HepG2 (cell line): Measurements from ENCODE around the gene PSORS1C1. TPM values are rescaled to one million over a fixed set of nuclear protein-coding genes. Genes with fewer than 3 reads are reported as not detected.

Source experiments
- ATRX ChIP-seq: sonication (generic); formaldehyde crosslinking; IDR thresholded peaks from 2 replicates; pipeline ENCODE4 v1.4.0; 2020; ENCODE audit warnings: missing genetic modification reagents, borderline replicate concordance
- CAMTA2 ChIP-seq: sonication (generic); formaldehyde crosslinking; IDR thresholded peaks from 2 replicates; pipeline ENCODE4 v1.4.0; 2020; ENCODE audit warnings: mild to moderate bottlenecking, missing genetic modification reagents, borderline replicate concordance
- HMGXB3 ChIP-seq: sonication (generic); formaldehyde crosslinking; IDR thresholded peaks from 2 replicates; pipeline ENCODE4 v1.4.0; 2020; ENCODE audit warnings: missing genetic modification reagents, borderline replicate concordance
- IRF2 ChIP-seq: IDR thresholded peaks from 2 replicates; pipeline ENCODE4 v1.6.1; 2018; ENCODE audit warnings: missing genetic modification reagents, missing compliant biosample characterization
- NFYC ChIP-seq: IDR thresholded peaks from 2 replicates; pipeline ENCODE4 v1.6.1; 2016; ENCODE audit warnings: missing genetic modification reagents, missing compliant biosample characterization
- PTBP1 ChIP-seq: fragments of 200-400 bp; formaldehyde crosslinking; IDR thresholded peaks from 2 replicates; pipeline ENCODE4 v1.6.1; 2018; ENCODE audit warnings: low read length, low read depth; ENCODE audit not compliant: poor library complexity, severe bottlenecking
- RARA ChIP-seq: IDR thresholded peaks from 2 replicates; pipeline ENCODE4 v1.6.1; 2016; ENCODE audit warnings: missing genetic modification reagents, missing compliant biosample characterization
- SIN3B ChIP-seq: fragments of 150-350 bp; IDR thresholded peaks from 2 replicates; pipeline ENCODE4 v1.6.1; 2014; ENCODE audit warnings: low read length
- TEF ChIP-seq: sonication (generic); formaldehyde crosslinking; IDR thresholded peaks from 2 replicates; pipeline ENCODE4 v1.5.0; 2020; ENCODE audit warnings: missing genetic modification reagents
- ZBTB43 ChIP-seq: sonication (generic); formaldehyde crosslinking; conservative IDR thresholded peaks from 2 replicates; pipeline ENCODE4 v1.4.0; 2020; ENCODE audit warnings: missing genetic modification reagents
- ZNF180 ChIP-seq: sonication (generic); formaldehyde crosslinking; IDR thresholded peaks from 2 replicates; pipeline ENCODE4 v1.4.0; 2020; ENCODE audit warnings: low read depth, missing genetic modification reagents, borderline replicate concordance
- ZNF282 ChIP-seq: fragments of 450-650 bp; IDR thresholded peaks from 2 replicates; pipeline ENCODE4 v1.6.1; 2018; ENCODE audit not compliant: partially characterized antibody
- ZNF30 ChIP-seq: sonication (generic); formaldehyde crosslinking; IDR thresholded peaks from 2 replicates; pipeline ENCODE4 v1.5.0; 2020; ENCODE audit warnings: mild to moderate bottlenecking, missing genetic modification reagents
- ZNF337 ChIP-seq: sonication (generic); formaldehyde crosslinking; IDR thresholded peaks from 2 replicates; pipeline ENCODE4 v1.5.1; 2020; ENCODE audit warnings: missing genetic modification reagents, low read depth, mild to moderate bottlenecking, borderline replicate concordance
- ZNF451 ChIP-seq: sonication (generic); formaldehyde crosslinking; IDR thresholded peaks from 2 replicates; pipeline ENCODE4 v1.5.0; 2020; ENCODE audit warnings: mild to moderate bottlenecking, missing genetic modification reagents
- ZNF597 ChIP-seq: sonication (generic); formaldehyde crosslinking; IDR thresholded peaks from 2 replicates; pipeline ENCODE4 v1.5.0; 2020; ENCODE audit warnings: missing genetic modification reagents
- ZNF614 ChIP-seq: IDR thresholded peaks from 2 replicates; pipeline ENCODE4 v1.6.1; 2018; ENCODE audit warnings: missing biosample characterization, missing genetic modification reagents, inconsistent platforms, borderline replicate concordance
- ZNF629 ChIP-seq: sonication (generic); formaldehyde crosslinking; conservative IDR thresholded peaks from 2 replicates; pipeline ENCODE4 v1.5.0; 2020; ENCODE audit warnings: missing genetic modification reagents
- ZNF704 ChIP-seq: sonication (generic); formaldehyde crosslinking; IDR thresholded peaks from 2 replicates; pipeline ENCODE4 v1.8.1; 2023; ENCODE audit warnings: mild to moderate bottlenecking, inconsistent platforms, moderate library complexity, missing genetic modification reagents, borderline replicate concordance
- ZNF775 ChIP-seq: sonication (generic); formaldehyde crosslinking; IDR thresholded peaks from 2 replicates; pipeline ENCODE4 v1.4.0; 2020; ENCODE audit warnings: missing genetic modification reagents, mild to moderate bottlenecking, moderate library complexity, borderline replicate concordance
- polyA plus RNA-seq, 8 experiments: library from polyadenylated mRNA; depleted of rRNA in 3 of 8; stranded (reverse) in 7 of 8; unstranded in 1 of 8; fragments of >200 nt; fragmentation: Illumina TruSeq in 4 of 8; extraction: Trizol in 4 of 8; gene quantifications; 2 replicates each; pipeline versions ENCODE4 v1.2.1 to v1.2.3, GENCODE V29; 2011 to 2016; ENCODE audit warnings: low read depth in 4 of 8, missing spikeins in 1 of 8, mixed read lengths in 1 of 8; ENCODE audit not compliant: insufficient read depth in 1 of 8
- total RNA-seq, 5 experiments: library from RNA; depleted of rRNA; stranded (reverse); fragments of >200 nt; fragmentation: Illumina TruSeq; extraction: Trizol; gene quantifications; 2 replicates each; pipeline ENCODE4 v1.2.3, GENCODE V29; 2016; ENCODE audit warnings: low read depth in 1 of 5

PSORS1C1 gene
- total and polyA plus RNA-seq, 2 of the 13 experiments (the other 11 are each of a cell fraction or from before 2014, with no cell fraction given) = 0.01 to 0.02 TPM

- TF ChIP-seq CAMTA2 (CRISPR knock-in tag) = 0 out of 2 replicates have a peak, but pooled peaks have one; percentile 7
- no peak for TF ChIP-seq ATRX (CRISPR knock-in tag)
- 0 out of 2 replicates have a peak, but pooled peaks have one; percentile 21 for TF ChIP-seq ZNF629
- no peak for TF ChIP-seq SIN3B
- TF ChIP-seq ZNF597 (CRISPR knock-in tag) = peak; percentile 65; the same call in 1 of the 2 replicates
- peak; percentile 66; the same call in 1 of the 2 replicates for TF ChIP-seq ZNF30 (CRISPR knock-in tag)
- 0 out of 2 replicates have a peak, but pooled peaks have one; percentile 10 for TF ChIP-seq NFYC (CRISPR knock-in tag)
- TF ChIP-seq ZNF704 (CRISPR knock-in tag) = no peak
- no peak for TF ChIP-seq IRF2 (CRISPR knock-in tag)
- TF ChIP-seq PTBP1 = no peak
- TF ChIP-seq RARA = no peak
- TF ChIP-seq ZNF775 (CRISPR knock-in tag) = no peak
- no peak for TF ChIP-seq ZNF282
- no peak for TF ChIP-seq TEF
- TF ChIP-seq HMGXB3 = no peak
- no peak for TF ChIP-seq ZNF451 (CRISPR knock-in tag)
- TF ChIP-seq ZNF180 (CRISPR knock-in tag) = no peak
- TF ChIP-seq ZNF614 (CRISPR knock-in tag) = no peak
- 0 out of 2 replicates have a peak, but pooled peaks have one; percentile 33 for TF ChIP-seq ZBTB43 (CRISPR knock-in tag)
- TF ChIP-seq ZNF337 (CRISPR knock-in tag) = no peak
Measured at GRCh38 chr6:31158863-31159855, 44.6 kb downstream of the PSORS1C1 start (continued).
